ENCODE measurements around the gene USP7. TPM values are rescaled to one million over a fixed set of nuclear protein-coding genes. Genes with fewer than 3 reads are reported as not detected.

USP7 gene
- total RNA-seq, 1 experiment from 2014 or later, result 20.3 TPM

DNA sequence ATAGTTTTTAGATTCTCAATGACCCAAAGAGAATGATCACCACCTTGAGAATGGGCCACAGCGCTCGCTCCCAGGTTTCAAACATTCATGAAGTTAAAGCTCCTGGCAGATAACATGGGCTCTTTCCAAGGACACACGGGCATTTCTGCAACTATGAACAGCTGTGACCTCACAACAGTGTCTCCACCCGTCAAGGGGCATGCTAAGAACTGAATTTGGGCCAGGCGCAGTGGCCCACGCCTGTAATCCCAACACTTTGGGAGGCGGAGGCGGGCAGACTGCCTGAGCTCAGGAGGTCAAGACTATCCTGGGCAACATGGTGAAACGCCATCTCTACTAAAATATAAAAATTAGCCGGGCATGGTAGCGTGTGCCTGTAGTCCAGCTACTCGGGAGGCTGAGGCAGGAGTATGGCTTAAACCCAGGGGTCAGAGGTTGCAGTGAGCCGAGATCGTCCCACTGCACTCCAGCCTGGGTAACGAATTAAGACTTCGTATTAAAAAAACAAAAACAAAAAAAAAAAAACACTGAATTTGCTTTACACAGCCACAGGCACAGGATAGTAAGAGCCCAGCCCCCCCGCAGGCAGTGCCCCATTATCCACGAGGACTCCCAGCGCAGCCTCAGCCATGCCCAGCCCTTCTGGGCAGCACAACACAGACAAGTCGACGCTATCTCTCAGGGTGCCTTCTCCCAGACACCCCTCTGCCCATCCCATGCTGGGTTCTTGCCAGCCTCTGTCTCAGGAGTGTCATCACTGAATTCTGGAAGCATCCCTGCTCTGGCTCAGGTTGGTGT lies 7.2 kb downstream of the USP7 start:
- no peak for DNase-seq (ENCODE audit: low spot score)
- in situ Hi-C loops (cut with HindIII; ENCODE audit: low sequenced_read_pairs), result no loop called here

DNA sequence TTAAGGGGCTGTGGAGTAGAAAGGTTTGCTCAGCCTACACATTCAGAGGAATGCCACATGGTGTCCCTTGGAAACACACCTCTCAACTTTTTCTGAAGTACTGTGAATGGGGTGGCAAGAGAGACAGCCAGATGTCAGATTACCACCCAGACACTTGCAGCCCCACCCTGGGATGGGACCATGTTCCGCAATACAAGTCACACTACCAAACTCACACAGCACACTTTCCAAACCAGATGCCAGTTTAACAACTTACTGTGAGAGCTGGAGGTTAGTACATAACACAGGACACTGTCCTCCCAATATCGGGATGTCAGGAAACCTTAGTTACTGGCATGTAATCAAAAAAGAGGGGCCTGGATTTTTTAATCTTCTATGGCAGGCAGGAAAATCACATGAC lies 7.9 kb downstream of the USP7 start:
- no peak for DNase-seq (ENCODE audit: low spot score)
- in situ Hi-C loops (cut with HindIII; ENCODE audit: low sequenced_read_pairs), result no loop called here

DNA sequence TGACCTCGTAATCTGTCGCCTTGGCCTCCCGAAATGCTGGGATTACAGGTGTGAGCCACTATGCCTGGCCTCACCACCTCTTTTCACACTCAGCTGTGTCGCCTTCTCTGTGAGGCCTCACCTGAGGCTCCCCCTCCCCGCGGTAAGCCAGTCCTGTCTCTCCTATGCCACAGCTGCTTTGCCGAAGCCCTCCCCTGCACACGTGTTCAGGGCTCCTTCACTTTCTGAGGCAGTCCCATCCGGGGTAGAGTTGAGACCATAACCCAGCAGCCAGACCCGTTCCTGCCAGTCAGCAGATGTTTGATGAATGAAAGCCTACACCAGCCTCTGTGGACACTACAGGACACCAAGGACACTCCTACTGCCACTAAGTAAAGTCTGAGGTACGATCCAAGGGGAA lies 10.6 kb downstream of the USP7 start:
- no peak for DNase-seq (ENCODE audit: low spot score)
- in situ Hi-C loops (cut with HindIII; ENCODE audit: low sequenced_read_pairs), result no loop called here

DNA sequence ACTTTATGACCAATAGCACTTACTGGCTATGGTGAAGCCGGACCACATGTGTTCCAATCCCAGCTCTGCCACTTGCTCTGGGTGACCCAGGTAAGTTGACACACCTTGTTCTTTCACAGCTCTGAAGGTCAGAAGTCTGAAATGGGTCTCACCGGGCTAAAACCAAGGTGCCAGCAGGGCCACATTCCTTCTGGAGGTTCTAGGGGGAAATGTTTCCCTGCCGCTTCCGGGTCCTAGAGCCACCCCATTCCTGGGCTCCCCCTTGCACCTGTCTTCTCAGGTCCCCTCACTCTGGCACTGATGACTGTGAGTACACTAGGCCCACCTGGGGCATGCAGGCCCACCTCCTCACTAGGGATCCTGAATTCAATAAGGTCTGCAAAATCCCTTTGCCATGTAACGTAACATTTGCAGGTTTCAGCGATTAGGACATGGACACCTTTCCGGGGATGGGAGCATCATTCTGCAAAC lies 11.4 kb downstream of the USP7 start:
- DNase-seq (ENCODE audit: low spot score), result no peak
- in situ Hi-C loops (cut with HindIII; ENCODE audit: low sequenced_read_pairs), result no loop called here

DNA sequence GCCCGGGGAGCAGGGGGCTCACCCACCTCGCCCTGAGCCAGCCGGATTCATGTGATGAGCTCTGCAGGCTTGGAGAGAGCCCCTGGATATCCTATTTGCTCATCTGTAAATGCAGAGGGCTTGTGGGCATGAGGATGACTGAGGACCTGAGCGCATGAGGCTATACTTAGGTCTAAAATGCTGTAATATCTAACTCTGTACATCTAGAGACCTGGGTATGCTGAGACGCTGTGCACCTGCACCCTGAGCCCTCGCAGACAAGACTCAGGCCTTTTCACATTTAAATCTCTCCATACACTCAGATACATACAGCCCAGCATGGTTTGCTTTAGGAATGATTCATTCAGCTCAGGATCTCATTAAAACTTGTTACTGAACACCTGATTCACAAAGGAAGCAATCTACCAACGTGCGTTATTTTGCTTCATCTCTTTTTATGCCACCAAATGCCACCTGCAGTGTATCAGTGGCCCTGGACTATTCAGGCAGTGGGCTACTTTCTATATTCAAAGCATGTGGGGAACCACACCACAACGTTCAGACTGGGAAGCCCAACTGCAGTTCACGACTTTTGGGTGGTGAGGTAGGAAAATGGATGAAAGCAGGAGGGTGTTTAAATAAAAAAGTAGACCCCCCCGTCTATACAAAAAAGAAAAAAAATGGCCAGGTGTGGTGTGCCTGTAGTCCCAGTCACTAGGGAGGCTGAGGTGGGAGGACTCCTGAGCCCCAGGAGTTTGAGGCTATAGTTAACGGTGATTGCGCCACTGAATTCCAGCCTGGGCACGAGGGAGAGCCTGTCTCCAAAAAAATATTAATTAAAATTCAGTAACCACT lies 12.0 kb downstream of the USP7 start:
- DNase-seq (ENCODE audit: low spot score), result no peak
- in situ Hi-C loops (cut with HindIII; ENCODE audit: low sequenced_read_pairs), result no loop called here

DNA sequence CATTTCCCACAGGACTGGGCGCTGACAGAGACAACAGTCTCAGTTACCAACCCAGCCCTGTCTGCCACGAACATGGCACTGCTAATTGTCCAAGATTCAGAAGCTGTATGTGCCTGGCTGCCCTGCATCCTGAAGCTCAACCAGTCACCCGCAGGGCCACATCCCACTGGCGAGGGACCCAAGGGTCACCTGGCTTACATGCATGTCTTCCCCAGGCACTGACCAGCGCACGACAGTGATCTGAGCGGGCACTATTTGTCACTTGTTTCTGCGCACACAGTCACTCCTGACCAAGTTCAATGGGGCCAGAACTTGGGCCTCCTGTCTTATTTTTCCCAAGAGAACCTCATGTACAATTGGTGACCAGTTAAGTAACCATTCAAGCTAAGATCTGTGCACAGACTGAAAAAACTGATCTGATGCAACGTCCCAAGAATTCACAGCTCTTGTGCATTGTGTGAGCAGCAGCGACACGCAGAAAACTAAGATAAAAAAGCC lies 13.1 kb downstream of the USP7 start:
- DNase-seq (ENCODE audit: low spot score), result no peak
- in situ Hi-C loops (cut with HindIII; ENCODE audit: low sequenced_read_pairs), result no loop called here

DNA sequence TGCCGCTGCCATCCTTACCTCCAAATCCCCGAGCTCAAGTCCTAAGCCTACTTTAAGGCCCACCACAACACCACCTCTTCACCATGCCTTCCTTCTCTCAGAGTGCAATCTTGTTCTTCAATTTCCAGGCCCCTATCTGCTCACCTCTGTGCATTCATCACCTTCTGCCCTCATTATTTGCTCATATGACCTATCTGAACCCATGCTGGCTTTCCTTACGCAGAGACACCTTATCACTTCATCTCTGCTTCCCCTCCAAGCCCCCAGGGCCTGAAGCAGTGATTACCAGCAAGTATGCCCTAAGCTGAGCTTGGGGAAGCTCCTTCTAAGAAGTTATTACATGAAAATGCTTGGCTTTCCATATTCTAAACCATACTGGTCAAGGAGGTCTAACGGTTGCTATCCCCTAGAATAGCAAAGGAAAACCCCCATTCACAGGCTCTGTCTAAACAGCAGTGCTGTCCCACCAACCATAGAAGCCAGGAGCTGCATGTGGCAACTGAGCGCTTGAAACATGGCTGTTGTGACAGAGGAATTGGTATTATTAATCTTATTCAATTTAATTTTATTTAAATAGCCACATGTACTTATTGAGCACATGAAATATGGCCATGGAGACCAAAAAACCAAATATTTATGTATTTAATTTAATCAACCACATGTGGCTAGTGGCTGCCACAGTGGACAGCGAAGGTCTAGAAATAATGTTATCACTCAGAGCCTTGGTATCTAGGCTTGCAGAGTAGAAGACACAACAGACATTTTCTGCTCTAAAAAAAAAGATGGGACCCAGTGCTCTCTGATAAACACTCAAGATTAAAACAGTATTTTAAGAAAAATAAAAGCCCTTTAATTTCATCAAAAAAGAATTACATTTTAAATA lies 13.9 kb downstream of the USP7 start:
- in situ Hi-C loops (cut with HindIII; ENCODE audit: low sequenced_read_pairs), result no loop called here
- DNase-seq (ENCODE audit: low spot score), result no peak

DNA sequence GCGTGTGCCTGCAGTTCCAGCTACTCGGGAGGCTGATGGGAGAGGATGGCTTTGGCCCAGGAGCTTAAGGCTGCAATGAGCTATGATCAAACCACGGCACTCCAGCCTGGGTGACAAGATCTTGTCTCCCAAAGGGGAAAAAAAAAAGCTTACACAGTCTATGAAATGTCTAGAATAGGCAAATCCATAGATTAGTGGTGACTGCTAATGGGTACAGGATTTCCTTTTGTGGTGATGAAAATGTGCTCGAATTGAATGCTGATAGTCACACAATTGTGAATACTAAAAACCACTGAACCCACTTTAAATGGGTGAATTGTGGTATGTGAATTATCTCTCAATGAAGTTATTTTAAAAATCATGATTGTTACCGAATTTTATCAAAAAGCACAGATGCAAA lies 14.9 kb downstream of the USP7 start:
- in situ Hi-C loops (cut with HindIII; ENCODE audit: low sequenced_read_pairs), result no loop called here
- no peak for DNase-seq (ENCODE audit: low spot score)

DNA sequence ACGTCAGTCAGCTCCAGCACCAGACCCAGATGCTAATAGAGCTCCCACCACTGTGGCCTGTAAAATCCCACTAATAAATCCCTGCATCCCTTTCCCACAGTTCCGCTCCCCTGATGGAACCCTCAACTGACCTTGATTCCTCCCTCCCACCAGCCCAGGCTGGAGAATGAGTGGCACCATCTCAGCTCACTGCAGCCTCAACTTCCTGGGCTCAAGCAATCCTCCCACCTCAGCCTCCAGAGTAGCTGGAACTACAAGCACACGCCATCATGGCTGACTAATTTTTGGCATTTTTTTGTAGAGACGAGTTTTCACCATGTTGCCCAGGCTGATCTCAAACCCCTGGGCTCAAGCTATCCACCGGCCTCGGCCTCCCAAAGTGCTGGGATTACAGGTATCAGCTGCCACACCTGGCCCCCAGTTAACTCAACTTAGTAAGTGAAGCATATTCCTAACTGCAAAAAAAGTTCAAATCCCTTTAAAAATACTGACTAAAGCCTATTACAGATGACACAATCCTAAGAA lies 15.6 kb downstream of the USP7 start:
- in situ Hi-C loops (cut with HindIII; ENCODE audit: low sequenced_read_pairs), result no loop called here
- DNase-seq (ENCODE audit: low spot score), result no peak

DNA sequence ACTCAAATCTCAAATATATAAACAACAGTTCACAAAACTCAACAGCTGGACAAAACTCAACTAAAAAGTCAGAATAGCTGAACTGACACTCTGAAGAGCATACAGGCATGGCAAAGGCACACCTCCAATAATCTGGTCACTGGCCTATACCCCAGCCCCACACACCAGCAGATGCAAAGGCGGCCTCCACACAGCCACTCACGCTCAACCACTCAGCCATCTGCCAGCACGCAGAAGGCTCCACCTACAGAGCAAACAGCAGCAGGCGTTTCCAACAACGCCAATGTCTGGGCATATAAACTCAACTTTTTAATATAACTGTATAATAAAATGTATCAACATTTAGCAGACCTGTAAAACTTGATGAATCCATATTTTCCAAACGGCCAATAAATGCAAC lies 17.2 kb downstream of the USP7 start:
- in situ Hi-C loops (cut with HindIII; ENCODE audit: low sequenced_read_pairs), result no loop called here
- DNase-seq (ENCODE audit: low spot score), result no peak

DNA sequence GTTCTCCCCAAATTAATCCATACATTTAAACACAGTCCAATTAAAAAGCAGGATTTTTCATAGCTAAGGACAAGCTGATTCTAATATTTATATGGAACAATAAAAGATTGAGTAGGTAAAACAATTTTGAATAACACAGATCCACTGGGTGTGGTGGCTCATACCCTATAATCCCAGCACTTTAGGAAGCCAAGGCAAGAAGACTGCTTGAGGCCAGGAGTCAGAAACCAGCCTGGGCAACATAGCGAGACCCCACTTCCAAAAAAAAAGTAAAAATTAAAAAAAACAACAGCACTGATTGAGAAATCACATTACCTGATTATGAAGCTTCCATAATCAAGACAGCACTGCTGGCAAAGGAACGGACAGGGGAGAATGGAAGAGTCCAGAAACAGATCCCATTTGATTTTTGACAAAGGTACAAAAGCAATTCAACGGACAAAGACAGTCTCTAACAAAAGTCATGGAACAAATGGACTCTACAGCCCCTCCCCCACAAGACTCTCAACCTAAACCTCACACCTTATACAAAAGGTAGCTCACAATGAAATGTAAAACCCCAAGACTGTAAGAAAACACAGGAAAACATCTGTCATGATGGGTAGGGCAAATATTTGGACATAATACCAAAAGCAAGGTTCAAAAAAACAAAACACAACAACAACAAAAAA lies 17.9 kb downstream of the USP7 start:
- no peak for DNase-seq (ENCODE audit: low spot score)
- in situ Hi-C loops (cut with HindIII; ENCODE audit: low sequenced_read_pairs), result no loop called here

DNA sequence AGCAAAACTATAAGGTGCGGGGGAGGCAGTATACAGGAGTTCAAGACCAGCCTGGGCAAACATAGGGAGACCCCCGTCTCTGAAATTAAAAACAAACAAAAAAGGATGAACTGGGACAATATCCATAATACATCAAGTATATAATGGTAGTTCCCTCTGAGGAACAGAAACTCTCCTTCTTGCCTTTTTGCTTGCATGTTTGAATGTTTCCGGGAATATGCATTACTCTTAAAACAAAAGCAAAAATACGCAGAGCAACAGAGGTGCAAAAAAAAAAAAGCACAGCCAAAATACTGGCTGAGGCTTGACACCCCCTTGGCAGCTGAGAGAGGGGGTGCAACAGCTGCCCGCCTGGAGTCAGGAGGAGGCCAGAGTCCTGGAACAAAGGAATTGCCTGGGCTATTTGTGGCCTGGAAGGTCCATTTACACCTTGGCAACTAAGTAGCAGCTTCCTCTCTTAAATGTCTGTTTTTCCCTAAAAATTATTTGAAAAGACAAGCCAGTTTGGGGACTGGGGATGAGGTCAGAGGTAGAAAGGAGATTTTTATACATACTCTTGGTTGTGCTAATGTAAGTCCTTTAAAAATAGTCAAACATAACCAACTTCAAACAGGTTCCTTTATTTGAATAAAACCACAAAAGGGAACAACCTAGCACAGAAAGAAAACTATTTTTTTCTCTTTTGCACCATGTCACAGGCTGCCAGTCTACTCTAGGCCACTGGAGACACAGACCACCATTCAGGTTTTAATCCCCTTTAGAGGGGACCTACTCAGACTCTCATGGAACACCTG lies 19.5 kb downstream of the USP7 start:
- in situ Hi-C loops (cut with HindIII; ENCODE audit: low sequenced_read_pairs), result no loop called here
- no peak for DNase-seq (ENCODE audit: low spot score)

DNA sequence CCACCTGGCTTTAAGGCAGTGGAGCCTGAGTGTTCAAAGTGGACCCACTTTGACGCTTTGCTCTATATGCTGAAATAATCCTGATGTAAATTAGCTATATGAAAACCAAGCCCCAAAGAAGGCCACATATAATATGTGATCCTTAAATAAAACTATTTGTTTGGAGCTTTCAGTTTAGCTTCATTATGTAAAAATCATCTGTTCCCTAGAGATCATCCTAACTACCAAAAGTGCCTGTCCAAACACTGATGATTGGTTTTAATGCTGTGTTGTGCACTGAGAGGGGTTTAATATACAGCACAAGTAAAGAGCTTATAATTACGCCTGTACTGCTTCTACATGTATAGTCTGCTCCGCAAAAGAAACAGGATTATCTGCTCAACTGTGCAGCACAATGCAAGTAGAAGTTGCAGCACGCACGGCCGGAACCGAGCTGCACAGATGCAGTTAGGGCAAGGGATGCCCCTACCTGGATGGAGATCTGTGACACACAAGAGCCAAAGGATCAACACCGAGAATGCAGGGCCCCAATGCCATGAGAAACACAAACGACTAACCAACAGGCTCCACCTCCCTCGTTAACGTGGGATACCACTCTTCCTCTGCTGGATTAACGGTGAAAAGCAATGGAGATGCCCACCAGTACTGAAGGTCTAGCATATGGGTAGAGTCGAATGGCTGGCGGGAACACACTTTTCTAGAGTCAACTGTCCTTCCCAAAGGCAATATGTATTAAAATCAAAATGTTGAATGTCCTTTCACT lies 20.5 kb downstream of the USP7 start:
- DNase-seq (ENCODE audit: low spot score), result no peak
- in situ Hi-C loops (cut with HindIII; ENCODE audit: low sequenced_read_pairs), result no loop called here

DNA sequence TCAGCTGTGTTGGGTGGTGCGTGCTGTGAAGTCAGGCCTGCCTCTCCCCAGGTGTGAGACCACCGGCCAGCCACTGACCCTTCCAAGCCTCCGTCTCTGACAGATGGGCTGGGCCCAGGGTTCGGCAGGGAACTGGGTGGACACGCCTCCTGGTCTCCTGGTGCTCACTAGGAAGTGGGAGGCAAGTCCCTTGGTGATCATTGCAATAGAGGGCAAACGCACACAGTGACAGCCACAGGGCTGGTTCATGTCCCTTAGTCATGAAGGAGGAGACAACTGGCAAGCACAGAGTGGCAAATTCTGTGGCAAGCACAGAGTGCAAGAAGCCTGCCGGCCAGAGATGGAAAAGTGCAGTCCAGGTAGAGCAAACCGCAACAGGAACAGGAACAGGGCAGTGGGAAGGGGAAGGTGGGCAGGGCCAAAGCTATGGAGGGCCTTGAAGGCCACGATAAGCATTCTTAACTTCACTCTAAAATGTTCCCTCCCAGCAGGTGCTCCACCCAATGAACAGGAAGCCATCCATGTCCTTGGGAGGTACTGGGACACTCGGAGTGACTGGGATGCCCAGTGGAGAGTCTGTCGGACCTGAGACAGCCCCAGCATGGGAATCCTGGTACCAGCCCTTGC lies 21.9 kb downstream of the USP7 start:
- no peak for DNase-seq (ENCODE audit: low spot score)
- in situ Hi-C loops (cut with HindIII; ENCODE audit: low sequenced_read_pairs), result no loop called here

DNA sequence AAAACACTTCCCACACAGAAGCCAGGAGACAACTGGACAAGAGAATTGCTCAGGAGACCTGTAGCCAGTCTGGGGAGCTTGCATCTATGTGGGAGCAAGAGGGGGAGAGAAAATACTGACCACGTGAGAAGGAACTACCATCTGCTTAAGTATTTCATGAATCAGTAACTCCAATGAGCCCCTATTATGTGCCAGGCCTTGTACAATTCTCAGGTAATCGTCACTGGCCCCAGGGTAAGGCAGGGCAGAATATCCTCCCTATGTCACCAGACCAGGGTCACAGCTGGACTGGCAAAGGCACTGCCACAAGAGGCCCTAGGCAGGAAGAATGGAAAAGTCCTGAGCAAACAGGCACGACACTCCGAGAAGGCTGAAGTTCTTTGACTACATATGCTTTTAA lies 25.9 kb downstream of the USP7 start:
- in situ Hi-C loops (cut with HindIII; ENCODE audit: low sequenced_read_pairs), result no loop called here
- peak; percentile 60 for DNase-seq (ENCODE audit: low spot score)

DNA sequence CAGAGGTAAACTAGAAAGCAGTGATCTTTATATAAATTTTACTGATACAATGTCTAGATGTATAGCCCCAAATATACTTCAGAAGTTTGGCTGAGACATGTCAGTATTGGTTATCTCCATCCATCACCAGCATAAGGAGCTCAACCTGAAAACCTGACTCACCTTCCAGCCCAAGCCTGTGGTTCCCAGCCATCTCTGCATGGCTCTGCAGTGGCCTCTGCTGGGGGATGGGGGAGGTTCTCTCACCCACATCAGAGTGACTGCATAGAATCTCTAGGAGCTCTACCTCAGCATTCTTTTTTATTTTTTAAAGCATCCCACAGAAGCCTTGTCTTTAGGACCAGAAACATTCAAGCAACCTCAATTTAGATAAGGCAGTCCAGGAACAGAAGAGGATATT lies 27.3 kb downstream of the USP7 start:
- in situ Hi-C loops (cut with HindIII; ENCODE audit: low sequenced_read_pairs), result no loop called here
- DNase-seq (ENCODE audit: low spot score), result peak; percentile 72

DNA sequence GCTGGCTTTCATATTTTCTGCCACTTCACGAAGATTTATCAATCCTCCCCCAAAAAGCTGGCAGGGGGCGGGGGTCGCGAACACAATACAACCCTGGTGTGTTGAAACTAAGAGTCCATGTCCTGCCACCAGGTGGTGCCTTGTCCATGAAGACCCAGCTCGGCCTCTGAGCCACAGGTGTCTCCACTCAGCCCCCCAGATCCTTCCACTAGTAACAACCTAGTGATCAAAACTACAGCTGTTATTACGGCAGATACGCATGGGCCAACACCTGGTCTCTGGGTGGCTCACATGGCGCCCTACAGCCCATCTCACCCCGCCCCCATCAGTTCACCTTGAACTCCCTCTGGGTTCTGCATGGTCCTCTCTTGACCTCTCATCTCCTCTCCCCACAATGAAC lies 27.7 kb downstream of the USP7 start:
- in situ Hi-C loops (cut with HindIII; ENCODE audit: low sequenced_read_pairs), result no loop called here
- no peak for DNase-seq (ENCODE audit: low spot score)
